K562 treated with DMSO at 1 percent for 4 hours (cell line): ENCODE data around the gene SIRT3. TPM values are rescaled to one million over a fixed set of nuclear protein-coding genes. Genes with fewer than 3 reads are reported as not detected.

Experiments
- total RNA-seq: library from RNA; unstranded; fragments of 300-600 nt; gene quantifications from 2 replicates; pipeline ENCODE4 v1.2.3, GENCODE V29; 2022; ENCODE audit not compliant: insufficient read depth

SIRT3 gene
- 20.7 and 22.5 TPM in 2 replicates for total RNA-seq

DNA sequence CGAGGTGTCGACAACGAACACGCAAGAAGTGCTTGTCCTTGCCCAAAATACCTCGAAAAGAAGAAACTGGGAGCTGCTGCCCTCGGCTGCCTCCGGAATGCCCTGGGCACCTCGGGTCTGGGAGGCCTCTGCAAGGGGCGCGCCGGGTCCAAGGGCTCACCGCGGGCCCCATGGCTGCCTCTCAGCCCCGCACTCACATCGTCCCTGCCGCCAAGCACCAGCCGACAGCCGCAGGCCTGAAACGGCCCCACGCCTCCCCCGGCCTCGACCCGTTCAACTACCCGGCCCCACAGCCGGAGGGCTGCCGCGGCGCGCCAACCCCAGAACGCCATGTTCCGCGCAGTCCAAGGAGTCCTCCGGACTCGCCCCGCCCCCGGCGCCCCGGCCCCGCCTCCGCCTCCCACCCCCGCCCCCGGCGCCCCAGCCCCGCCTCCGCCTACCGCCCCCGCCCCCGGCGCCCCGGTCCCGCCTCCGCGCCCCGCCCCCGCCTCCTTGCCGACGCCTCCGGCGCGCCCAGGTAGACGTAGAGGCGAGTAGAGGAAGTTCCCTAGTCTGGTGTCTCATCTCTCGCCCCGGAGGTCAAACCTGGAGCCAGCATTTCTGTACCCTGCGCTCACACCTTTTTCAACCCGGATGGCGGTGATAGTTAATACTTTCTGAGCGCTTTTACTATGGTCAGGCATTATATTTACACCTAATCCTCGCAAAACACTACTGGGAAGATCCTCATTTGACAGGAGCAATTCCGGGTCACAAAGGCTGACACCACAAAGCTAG is at the start of gene SIRT3:
TSS of gene SIRT3 (minus strand) at position 346 of the 777 bp plus-strand sequence. CDS start at position 332, 14 bp downstream.

DNA sequence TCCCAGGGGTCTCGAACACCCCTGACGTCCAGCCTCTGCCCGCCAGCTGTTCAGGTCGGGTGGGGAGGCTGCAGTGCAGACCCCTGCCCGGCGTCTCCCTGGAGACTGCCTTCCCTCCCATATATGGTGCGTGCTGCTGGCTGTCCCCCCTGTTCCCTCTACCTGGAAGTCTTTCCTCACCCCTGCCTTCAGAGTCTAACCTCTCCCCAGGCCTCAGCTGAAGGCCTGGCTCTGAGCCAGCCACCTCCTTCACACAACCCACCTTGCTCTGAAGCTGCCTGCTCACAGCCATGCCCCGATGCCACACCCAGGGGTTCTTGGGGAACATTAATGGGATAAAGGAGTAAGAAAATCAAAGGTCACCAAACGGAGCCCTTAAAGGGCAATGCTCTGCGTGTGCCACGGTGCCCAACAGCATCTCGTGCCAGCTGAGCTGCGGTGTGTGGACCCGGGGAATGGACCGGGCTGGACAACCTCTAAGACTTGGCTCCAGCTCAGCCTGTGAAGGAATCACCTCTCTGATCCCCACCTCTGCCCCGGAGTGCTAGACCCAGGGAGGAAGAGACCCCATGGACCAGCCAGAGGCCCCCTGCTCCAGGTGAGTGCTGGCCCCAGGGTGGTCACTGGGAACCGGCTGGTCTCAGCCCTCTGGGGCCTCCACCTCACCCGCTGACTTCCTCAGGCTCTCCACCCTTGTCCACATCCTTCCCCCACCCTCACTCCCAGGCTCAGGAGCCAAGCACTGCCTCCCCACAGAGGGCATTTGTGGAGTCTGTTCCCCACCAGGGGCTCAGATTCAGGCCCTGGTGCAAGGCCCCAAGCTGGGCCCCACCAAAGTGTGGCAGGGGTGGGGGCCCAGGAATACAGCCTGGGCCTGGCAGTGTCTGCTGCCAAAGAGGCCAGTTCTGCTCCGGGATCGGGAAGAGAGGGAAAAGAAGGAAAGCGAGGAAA is 42.1 kb upstream of the SIRT3 start, which contains the start of gene NLRP6:
TSS of gene NLRP6 (plus strand) at position 407 of the 951 bp plus-strand sequence. CDS start at position 570, 163 bp downstream.

DNA sequence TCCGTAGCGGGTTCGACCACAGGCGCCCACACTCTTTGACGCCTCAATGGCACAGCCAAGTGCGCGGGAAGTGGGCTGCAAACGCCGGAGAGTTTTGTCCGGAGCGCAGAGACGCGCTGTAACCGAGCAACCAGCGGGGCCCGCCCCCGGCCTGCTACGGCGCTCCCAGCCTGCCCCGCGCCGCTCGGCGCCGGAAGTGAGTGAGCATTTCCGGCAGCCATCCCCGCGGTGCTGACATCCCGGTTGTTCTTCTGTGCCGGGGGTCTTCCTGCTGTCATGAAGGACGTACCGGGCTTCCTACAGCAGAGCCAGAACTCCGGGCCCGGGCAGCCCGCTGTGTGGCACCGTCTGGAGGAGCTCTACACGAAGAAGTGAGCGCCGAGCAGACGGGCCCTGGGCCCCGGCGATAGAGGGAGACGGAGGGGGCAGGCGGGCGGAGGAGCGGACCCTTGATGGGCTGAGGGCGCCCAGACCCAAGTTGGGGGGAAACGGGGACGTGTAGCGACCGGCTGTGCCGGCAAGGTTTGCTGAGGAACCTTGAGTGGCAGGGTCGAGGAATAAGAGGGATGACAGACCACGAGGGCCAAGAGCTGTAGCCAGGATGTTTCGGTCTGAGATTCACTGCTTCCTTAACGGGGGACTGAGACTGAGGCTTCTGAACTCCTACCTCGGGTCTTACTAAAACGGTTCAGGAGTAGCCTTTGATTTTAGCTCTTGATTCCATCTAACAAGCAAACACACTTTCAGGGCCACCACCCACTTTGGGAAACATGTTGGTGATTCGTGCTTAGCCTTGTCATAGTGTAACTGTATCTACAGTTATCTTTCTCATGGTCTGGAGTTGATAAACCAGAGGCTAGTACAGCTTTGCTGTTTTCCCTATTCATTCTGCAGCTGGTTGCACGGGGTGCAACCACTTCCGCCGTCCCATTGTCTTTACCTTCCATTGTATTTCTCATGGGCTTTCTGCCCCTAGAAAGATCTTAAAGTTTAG is 929 bp upstream of the SIRT3 start, which contains the start of gene PSMD13:
TSS of gene PSMD13 (plus strand) at position 203 of the 994 bp plus-strand sequence. CDS start at position 277, 74 bp downstream.

DNA sequence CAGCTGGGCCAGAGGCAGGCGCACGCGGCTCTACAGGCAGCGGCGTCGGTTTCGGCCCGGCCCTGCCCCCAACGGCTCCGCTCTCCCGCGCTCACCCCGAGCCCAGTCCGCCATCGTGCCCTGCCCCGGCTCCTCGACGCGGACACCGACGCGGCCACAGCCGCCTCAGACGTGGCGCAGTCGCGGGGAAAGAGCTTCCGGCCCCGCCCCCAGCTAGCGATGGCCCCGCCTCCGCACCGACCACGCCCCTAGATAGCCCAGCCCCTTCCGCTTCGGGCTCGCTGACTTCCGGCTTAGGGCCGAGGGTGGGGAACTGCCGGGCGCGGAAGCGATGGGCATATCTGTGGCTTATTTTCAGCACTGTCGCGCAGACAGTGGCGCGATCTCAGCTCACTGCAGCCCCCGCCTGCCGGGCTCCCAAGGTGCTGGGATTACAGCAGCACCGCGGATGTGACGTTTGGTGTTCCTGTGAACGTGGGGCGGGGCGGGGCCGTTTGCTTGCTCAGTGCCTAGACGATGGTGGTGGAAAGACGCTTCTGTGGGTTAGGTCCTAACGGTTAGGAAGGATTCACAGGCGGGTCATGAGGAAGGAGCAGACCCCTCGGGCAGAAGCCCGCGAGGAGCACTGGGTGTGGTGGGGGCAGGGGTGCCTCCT is 28.8 kb downstream of the SIRT3 start, which contains the start of the genes BET1L and RIC8A:
TSS of gene BET1L (minus strand) at position 192 of the 655 bp plus-strand sequence. CDS start at position 114, 78 bp downstream.
TSS of gene RIC8A (plus strand) at position 501 of the 655 bp plus-strand sequence. CDS start 1,147 bp downstream, outside the sequence.

DNA sequence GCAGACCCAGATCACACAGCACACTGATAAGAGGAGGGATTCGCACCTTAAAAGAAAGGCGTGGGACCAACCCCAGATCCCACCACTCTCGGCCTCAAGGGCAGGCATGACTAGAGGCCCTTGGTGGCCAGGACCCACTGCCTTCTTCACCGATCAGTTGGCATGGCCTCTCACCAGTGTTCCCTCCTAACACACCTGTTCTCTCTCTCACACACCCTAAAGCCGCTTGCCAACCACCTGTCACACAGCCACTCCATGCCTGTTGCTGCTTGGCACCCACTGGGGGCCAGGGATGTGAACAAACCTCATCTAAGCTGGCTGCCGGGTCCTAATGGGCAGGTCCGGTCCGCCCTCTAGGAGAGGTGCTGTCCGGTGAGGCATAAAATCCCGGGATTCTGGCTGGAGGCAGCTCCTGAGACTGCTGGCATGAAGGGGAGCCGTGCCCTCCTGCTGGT is 43.4 kb downstream of the SIRT3 start, which contains the start of gene SCGB1C1:
TSS of gene SCGB1C1 (plus strand) at position 405 of the 455 bp plus-strand sequence. CDS start at position 427, 22 bp downstream.

Other genes with a start within 250 kb of the SIRT3 start
- not detected in 2 replicates for gene SCGB1C1, start 43.3 kb downstream of the SIRT3 start, total RNA-seq
- 36.8 and 39.4 TPM in 2 replicates for gene BET1L, start 28.9 kb downstream of the SIRT3 start, total RNA-seq
- 78.6 and 93.4 TPM in 2 replicates for gene RIC8A, start 28.6 kb downstream of the SIRT3 start, total RNA-seq
- gene PSMD13, start 634 bp upstream of the SIRT3 start, total RNA-seq, result 164 and 182 TPM in 2 replicates
- 1.8 and 1.9 TPM in 2 replicates for gene NLRP6, start 42.1 kb upstream of the SIRT3 start, total RNA-seq
- gene PGGHG, start 52.8 kb upstream of the SIRT3 start, total RNA-seq, result 26.9 and 46.3 TPM in 2 replicates
- not detected in 2 replicates for gene IFITM5, start 63.2 kb upstream of the SIRT3 start, total RNA-seq
- gene IFITM2, start 71.5 kb upstream of the SIRT3 start, total RNA-seq, result 549 and 600 TPM in 2 replicates
- gene IFITM1, start 77.7 kb upstream of the SIRT3 start, total RNA-seq, result 779 and 784 TPM in 2 replicates
- gene IFITM3, start 84.5 kb upstream of the SIRT3 start, total RNA-seq, result 284 and 320 TPM in 2 replicates
- gene B4GALNT4, start 133.2 kb upstream of the SIRT3 start, total RNA-seq, result 16.5 and 25.5 TPM in 2 replicates
- 59.2 and 64.0 TPM in 2 replicates for gene PKP3, start 157.9 kb upstream of the SIRT3 start, total RNA-seq
- 136 and 148 TPM in 2 replicates for gene SIGIRR, start 178.7 kb upstream of the SIRT3 start, total RNA-seq
- gene ANO9, start 205.7 kb upstream of the SIRT3 start, total RNA-seq, result 9.7 and 16.7 TPM in 2 replicates
- gene PTDSS2, start 213.9 kb upstream of the SIRT3 start, total RNA-seq, result 45.6 and 53.9 TPM in 2 replicates